HL-60 (cell line): ENCODE results near the gene FAM170B.

Source experiments
- DNase-seq, 2 experiments: peaks; one replicate each; pipeline ENCODE4 v3.0.0-alpha.2; 2010 to 2020; ENCODE audit warnings: low read depth in 1 of 2, low spot score in 1 of 2
- H3K27ac ChIP-seq: fragments of 250-450 bp; sonication (Bioruptor Pico); replicated peaks from 2 replicates; pipeline ENCODE4 v1.5.1; 2020; ENCODE audit warnings: mild to moderate bottlenecking, moderate library complexity
- H3K27me3 ChIP-seq: fragments of 250-450 bp; sonication (Bioruptor Pico); 2 replicates; pipeline ENCODE4 v1.5.1; 2021; ENCODE audit warnings: mild to moderate bottlenecking, moderate library complexity; ENCODE audit not compliant: insufficient read depth, poor library complexity, severe bottlenecking
- H3K4me3 ChIP-seq: replicated peaks from 2 replicates; pipeline ENCODE4 v1.5.1; 2011; ENCODE audit warnings: mild to moderate bottlenecking, control low read depth, low read length; ENCODE audit not compliant: insufficient read depth
- CTCF ChIP-seq: IDR thresholded peaks from one replicate; pipeline ENCODE4 v1.5.1; 2011; ENCODE audit warnings: low read length, control low read depth, inconsistent platforms; ENCODE audit not compliant: insufficient read depth
- GABPA ChIP-seq: IDR thresholded peaks from 2 replicates; pipeline ENCODE4 v1.6.1; 2012; ENCODE audit warnings: low read depth
- POLR2AphosphoS5 ChIP-seq: IDR thresholded peaks from 2 replicates; pipeline ENCODE4 v1.6.1; 2012; ENCODE audit warnings: low read depth
- REST ChIP-seq: IDR thresholded peaks from 2 replicates; pipeline ENCODE4 v1.6.1; 2012; ENCODE audit warnings: low read depth; ENCODE audit not compliant: insufficient replicate concordance
- SPI1 ChIP-seq: IDR thresholded peaks from 2 replicates; pipeline ENCODE4 v1.6.1; 2012; ENCODE audit warnings: low read depth, mild to moderate bottlenecking, borderline replicate concordance

The FAM170B gene

GRCh38 chr10:49091450-49092210 lies 42.2 kb downstream of the FAM170B start:
- TF ChIP-seq REST (no peak), POLR2AphosphoS5 (no peak), SPI1 (no peak), CTCF (no peak), GABPA (no peak)
- H3K4me3 ChIP-seq, result no peak overlapping the region
- no peak for DNase-seq
- no peak overlapping the region for H3K27ac ChIP-seq
- H3K27me3 ChIP-seq, result no peaks in the 10 kb centered on the region

GRCh38 chr10:49090696-49091380 lies 43.0 kb downstream of the FAM170B start:
- Histone ChIP-seq H3K4me3 (no peak overlapping the region), H3K27ac (no peak overlapping the region), H3K27me3 (no peaks in the 10 kb centered on the region)
- no peak for TF ChIP-seq CTCF
- no peak for TF ChIP-seq GABPA
- TF ChIP-seq REST, result no peak
- TF ChIP-seq SPI1, result no peak
- no peak for TF ChIP-seq POLR2AphosphoS5
- DNase-seq, result no peak

- Histone ChIP-seq H3K4me3 (no peak overlapping the region), H3K27me3 (no peaks in the 10 kb centered on the region), H3K27ac (no peak overlapping the region)
- TF ChIP-seq REST (no peak), GABPA (no peak), SPI1 (no peak), CTCF (no peak), POLR2AphosphoS5 (no peak)
- DNase-seq, result no peak
These were observed 43.6 kb downstream of the FAM170B start for GRCh38 chr10:49090189-49090575.
